GM18508 (cell line): ENCODE measurements around the gene MAEA.

Experiments
- ATAC-seq: cut with Tn5 transposase; IDR thresholded peaks from one replicate; pipeline ENCODE4 v1.9.1; 2021; ENCODE audit warnings: moderate number of reproducible peaks; ENCODE audit not compliant: insufficient read depth, unreplicated experiment

Gene MAEA

DNA sequence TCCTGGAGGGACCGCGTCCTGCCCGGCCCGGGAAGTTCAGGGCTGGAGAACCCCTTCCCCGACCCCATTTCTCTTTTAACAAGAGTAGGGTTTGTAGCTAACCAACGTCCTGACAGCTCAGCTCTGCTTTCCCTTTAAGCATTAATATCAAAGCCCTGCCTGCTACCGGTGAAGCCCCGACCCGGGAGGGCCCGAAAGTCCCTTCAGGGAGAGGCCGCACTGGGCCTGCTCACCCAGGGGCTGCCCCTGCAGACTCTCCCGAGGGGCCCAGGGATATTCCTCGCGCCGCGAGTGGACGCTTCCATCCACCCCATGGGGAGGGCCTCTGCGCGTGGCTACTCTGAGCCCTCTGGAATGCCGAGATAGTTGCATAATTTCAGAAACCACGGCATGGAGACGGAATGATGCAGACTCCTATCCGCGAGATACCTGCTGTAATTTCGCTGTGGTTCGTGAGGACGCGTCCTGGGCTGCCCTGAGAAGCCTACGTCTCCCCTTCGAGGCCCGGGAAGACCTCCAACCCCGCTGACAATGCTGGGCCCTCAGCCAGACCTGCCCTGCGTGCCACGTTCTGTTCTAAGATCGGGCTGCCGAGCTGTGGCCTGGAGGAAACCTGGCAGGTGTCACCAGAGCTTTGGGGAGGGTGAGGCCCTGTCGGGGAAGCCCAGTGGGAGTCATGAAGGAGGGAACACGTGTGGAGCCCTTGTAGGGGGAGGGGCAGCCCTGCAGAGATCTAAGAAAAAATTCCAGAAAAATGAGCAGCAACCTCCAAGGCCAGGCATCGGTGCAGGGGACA lies 39.8 kb upstream of the MAEA start:
- peak; percentile 9 for ATAC-seq

DNA sequence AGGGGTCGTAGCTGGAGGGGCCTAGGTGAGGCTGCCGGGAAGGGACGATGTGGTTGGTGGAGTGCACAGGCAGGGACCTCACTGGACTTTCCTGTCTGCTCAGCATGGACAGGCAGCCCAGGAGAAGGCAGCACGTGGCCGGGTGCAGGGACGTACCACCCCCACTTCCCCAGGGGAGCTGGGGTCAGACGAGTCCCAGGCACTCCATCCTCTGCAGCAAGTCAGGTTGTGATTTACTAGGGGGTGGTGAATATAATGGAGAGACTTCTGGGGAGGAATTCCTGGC lies 39.2 kb upstream of the MAEA start:
- ATAC-seq, result no peak

DNA sequence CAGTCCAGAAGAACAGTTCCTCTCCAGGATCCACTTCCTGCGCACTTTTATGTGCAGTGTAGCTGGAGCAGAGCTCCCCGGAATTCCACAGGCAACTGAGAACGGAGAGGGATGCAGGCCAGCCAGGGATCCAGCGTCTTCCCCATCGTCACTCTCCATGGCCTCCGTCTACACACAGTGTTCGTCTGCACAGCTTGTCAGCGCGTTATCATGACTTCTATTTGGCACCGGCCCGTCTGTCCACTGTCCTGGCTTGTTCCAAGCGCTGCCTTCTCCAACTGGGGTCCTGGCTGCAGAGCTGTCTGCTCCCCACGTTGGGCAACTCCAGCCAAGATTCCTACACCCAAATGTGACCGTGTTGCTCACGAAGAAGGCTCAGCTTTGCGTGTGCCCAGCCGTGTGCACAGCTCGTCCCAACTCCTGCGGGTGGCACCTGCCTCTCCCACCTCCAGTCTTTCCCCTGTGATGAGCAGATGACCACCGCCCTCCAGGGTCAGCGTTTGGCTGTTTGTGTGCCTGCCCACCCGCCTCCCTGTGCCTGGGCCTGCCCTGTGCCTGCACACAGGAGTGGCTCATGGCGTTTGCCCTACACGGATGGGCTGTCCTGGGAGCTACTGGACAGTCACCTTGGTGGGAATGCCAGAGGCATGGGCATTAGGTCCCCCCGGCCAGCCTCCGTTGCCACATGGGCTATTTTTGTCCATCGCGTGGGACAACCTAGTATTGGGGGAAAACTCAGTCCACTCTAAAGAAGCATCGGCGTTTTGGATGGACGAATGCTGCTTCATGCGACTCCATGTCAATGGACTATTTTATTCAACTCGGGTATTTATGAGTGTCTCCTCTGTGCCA lies 38.5 kb upstream of the MAEA start:
- no peak for ATAC-seq

DNA sequence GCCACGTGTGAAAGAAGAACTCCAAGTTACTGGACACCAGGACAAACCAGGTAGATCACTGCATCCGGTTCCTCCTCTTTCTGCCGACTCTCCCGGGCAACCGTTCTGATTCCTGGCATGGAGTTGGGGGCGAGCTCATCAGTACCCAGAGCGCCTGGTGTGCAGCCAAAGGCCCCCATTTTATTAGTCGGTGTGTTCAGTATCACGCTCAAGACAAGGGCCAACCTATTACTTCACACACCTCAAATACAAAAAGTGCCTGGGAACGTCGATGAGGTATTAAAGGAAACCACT lies 38.0 kb upstream of the MAEA start:
- no peak for ATAC-seq

DNA sequence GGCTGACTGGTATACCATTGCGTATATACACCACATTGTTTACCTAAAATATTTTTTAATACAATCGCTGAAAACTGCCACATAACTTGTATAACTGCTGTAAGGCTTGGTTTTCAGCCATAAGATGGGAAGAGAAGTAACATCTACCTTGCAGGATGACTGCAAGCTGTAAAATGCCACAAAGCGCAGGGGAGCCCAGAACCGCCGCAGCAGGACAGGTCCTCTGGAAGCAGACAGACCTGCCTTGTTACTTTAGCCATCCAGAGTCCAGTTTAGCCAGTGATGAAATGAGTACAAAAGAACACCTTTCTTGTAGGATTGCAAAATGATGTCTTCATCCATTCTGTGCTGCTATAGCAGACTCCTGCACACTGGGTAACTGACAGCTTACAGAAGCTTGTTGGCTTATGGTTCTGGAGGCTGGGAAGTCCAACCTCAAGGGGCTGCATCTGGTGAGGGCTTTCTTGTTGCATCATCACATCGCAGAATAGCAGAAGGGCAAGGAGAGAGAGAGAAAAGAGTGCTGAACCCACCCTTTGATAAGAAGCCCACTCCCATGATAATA lies 36.7 kb upstream of the MAEA start:
- no peak for ATAC-seq

DNA sequence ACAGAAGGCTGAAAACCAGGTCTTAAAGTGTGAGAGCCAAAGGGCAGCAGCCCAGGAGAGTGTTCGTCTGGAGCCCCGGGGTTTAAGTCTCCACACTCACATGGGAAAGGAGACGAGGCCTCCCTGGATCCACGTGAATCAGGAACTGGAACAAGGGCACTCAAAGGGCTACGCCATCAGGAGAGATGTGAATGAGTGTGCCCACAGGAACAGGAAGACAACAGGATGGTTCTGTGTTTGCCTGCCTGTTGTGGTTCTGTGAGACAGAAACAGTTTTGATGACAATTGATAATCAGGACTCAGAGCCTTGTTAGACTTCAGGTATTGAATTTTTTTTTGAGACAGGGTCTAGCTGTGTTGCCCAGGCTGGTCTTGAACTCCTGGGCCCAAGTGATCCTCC lies 35.9 kb upstream of the MAEA start:
- no peak for ATAC-seq

DNA sequence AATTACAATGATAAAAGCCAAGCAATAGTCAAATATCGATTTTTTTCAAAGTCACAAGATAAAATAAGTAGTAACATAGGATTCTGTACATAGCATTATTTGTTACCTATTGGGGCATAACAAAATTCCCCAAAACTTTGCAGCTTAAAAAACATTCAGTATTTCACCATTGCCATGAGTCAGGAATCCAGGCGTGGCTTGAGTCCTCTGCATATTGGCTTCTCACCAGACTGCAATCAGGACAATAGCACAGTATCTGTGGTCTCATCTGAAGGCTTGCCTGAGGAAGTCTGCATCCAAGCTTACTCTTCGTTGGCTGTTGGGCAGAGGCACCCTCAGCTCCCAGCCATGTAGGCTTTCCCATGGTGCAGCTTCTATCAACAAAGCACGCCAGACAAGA lies 34.5 kb upstream of the MAEA start:
- ATAC-seq, result no peak

DNA sequence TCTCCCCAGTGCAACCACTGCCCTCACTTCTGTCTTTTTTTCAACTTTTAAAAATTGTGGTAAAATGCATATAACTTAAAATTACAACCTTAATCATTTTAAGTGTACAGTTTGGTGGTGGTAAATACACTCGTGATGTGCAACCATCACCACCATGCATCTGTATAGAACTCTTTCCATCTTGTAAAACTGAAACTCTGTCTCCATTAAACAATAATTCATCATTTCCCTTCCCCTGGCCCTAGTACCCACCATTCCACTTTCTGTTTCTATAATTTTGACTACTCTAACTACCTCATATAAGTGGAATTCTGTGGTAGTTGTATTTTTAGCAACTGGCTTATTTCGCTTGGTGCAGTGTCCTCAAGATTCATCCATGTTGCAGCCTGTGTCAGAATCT lies 34.0 kb upstream of the MAEA start:
- ATAC-seq, result no peak

DNA sequence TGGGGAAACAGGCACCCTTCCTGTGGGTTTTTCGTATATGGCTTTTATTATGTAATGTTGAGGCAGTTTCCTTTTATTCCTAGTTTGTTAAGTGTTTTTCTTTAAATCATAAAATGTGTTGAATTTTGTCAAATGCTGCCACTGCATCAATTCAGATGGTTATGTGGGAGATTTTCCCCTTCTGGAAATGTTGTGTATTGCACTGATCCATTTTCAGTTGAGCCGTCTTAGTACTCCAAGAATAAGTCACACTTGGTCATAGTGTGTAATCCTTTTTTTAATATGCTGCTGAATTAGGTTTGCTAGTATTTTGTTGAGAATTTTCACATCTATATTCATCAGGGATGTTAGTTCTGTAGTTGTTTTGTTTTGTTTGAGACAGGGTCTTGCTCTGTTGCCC lies 31.2 kb upstream of the MAEA start:
- no peak for ATAC-seq

DNA sequence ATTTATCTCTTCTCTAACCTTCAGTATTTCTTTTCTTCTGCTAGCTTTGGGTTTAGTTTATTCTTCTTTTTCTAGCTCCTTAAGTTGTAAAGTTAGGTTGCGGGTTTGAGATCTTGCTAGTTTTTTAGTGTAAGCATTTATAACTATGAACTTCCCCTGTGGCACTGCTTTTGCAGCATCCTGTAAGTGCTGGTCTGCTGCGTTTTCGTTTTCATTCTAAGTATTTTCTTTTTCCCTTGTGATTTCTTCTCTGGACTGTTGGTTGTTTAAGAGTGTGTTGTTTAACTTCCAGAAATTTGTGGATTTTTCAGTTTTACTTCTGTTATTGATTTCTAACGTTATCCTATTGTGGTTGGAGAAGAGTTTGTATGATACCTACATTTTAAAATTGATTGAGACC lies 29.7 kb upstream of the MAEA start:
- ATAC-seq, result no peak

DNA sequence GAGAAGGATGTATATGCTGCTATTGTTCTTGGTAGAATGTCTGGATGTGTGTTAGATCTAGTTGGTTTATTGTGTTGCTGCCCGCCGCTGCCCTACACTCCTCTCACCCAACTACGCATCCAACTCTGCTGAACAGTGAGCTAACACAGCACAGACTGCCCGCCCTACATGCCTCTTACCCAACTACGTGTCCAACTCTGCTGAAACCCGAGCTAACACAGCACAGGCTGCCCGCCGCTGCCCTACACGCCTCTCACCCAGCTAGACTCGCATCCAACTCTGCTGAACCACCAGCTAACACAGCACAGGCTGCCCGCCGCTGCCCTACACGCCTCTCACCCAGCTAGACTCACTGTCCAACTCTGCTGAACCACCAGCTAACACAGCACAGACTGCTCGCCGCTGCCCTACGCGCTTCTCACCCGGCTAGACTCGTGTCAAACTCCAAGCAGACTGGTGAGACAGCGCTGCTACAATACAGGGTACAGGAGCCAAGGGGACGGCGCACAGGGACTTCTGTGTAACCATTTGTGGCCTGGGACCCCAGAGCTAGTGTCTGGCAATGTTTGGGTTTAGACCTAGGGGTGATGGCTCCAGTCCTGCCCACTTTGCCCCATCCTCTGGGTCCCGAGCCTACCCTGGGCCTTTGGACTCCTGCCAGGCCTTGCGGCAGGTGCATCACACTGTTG lies 29.1 kb upstream of the MAEA start:
- ATAC-seq, result no peak

DNA sequence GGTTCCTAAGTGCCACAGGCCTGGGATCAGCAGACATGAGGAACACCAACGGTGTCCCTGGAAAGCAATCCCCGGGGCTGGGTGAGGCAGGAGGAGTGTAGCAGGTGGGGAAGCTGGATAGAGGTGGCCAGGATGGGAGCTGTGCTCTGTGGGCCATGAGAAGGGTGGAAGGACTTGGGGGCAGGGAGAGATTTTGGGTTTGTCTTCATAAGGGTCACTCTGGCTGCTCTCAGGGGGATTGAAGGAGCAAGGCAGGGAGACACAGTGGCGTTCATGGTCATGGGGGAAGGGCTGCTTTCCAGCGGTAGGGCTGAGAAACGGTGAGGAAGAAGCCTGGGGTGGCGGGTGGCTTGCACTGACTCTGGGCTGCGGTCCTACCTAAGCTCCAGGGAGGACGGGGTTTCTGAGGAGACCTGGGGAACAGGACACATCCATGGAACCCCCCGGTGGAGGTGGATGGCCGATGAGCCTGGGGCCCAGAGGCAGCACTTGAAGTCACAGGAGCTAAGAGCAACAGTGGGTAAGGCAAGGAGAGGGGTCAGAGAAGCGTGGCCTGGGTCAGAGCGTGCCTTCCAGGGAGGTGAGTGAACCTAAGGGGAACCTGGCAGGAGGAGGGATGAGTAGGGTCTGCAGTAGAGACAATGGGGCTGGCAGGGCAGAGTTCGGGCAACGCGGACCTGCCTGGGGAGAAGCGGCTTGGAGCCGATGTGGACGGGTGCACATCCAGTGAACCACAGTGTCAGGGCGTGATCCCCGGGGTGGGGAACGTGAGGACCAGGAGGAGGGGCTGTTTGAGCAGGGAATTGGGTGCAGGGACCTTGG lies 28.4 kb upstream of the MAEA start:
- ATAC-seq, result no peak

DNA sequence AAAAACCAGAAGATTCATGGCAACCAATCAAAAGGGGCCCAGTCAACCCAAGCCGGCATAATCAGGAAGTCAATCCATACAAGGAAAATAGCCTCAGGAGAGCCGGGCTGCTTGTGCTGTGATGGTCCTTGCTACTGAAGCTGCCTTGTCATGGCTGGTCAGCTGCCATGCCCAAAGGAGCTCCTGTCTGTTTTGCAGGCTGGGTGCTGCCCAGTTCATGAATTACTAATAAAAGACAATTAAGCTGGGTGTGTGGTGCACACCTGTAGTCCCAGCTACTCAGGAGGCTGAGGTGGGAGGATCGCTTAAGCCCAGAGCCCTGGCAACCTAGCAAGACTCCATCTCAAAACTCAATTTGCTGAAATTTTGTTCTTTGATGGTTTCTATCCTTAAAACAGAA lies 24.7 kb upstream of the MAEA start:
- no peak for ATAC-seq

DNA sequence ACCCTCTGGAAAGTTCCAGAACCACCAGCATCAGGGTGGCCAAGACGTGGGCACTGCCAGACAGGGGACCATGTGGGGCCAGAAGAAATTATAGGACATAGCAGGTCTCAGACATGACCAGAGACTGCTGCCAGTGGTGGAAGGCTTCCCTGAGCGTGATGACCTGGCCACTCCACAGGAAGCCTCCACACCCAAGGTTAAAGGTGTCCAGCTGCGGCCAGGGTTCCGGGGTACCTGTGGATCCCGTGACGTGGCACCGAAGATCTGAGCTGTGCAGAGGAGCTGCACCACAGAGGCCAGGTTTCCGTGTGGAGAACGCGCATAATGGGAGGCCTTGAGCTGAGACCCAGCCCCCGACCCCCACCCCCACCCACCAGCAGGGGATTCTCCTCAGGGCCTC lies 24.3 kb upstream of the MAEA start:
- ATAC-seq, result no peak

DNA sequence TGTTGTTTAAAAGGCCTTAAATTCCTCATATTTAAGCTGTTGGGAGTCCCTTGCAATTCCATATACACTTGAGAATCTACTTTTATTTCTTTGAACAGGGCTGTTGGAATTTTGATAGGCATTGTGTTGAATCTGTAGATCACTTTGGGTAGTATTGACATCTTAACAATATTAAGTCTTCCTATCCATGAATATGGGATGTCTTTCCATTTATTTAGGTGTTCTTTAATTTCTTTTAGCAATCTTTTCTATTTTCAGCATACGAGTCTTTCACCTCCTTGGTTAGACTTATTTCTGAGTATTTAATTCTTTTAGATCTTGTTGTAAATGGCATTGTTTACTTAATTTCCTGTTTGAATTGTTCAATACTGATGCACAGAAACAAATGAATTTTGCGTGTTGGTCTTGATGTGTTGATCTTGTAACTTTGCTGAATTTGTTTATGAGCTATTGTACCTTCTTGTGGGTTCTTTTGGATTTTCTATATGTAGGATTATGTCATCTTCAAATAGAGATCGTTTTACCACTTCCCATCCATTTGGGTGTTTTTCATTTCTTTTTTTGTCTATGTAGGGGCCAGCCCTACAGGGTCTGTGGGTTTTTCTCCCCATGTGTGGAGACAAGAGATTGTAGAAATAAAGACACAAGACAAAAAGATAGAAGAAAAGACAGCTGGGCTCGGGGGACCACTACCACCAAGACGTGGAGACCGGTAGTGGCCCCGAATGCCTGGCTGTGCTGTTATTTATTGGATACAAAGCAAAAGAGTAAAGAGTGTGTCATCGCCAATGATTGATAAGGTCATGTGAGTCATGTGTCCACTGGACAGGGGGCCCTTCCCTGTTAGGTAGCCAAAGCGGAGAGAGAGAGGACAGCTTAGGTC lies 22.6 kb upstream of the MAEA start:
- ATAC-seq, result no peak

DNA sequence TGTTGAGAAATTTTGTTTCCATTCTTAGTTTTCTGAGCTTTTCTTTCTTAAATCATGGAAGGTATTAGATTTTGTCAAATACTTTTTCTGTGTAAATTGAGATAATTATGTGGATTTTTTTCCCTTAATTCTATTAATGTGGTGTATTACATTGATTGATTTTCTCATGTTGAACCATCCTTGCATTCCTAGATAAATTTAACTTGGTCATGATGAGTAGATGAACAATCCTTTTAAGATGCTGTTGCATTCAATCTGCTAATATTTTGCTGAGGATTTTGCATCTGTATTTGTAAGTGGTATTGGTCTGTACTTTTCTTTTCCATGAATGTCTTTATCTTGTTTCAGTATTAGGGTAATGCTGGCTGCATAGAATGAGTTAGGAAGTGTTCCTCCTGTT lies 20.5 kb upstream of the MAEA start:
- no peak for ATAC-seq

DNA sequence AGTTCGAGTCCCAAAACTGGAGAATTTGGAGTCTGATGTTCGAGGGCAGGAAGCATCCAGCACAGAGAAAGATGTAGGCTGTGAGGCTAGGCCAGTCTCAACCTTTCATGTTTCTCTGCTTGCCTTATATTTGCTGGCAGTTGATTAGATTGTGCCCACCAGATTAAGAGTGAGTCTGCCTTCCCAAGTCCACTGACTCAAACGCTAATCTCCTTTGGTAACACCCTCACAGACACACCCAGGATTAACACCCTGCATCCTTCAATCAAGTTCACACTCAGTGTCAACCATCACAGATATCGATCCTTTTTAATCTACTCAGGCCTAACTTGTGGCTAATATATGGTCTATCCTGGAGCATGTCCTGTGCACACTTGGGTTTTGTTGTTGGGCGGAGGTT lies 18.0 kb upstream of the MAEA start:
- no peak for ATAC-seq

DNA sequence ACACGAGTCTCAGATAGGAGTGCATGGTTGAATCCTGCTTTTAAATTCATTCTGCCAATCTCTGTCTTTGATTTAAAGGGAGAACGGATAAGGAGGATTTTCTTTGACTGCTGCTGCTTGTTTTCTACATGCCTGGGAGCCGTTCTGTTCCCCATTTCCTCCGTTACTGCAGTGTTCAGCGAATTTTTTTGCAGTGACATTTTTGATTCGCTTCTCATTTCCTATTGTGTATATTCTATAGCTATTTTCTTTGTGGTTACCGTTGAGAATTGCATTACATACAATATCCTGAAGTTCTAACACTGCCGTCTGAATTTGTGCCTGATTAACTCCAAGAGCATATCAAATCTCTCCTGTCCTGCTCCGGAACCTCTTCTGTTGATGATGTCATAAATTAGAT lies 14.8 kb upstream of the MAEA start:
- ATAC-seq, result no peak

DNA sequence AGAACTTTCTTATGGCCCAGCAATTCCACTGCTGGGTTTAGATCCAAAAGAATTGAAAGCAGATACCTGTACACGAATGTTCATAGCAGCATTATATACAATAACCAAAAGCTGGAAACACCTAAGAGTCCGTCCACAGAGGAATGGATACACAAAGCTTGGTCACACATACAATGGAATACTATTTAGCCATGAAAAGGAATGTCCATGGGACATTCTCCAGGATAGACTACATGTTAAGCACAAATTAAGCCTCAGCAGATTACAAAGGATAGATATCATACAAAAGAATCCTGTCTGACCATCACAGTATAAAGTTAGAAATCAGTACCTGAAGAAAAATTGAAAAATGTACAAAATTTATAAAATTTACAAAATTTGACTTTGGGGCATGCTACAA lies 12.7 kb upstream of the MAEA start:
- ATAC-seq, result no peak
